TTC549 (cell line): ENCODE data around the gene ADAMTS12.

Experiments used
- FAIRE-seq: peaks from 2 replicates; lab custom pipeline; 2012; peaks lifted over from hg19 to GRCh38; lab: Jason Lieb, UNC

Gene ADAMTS12

DNA sequence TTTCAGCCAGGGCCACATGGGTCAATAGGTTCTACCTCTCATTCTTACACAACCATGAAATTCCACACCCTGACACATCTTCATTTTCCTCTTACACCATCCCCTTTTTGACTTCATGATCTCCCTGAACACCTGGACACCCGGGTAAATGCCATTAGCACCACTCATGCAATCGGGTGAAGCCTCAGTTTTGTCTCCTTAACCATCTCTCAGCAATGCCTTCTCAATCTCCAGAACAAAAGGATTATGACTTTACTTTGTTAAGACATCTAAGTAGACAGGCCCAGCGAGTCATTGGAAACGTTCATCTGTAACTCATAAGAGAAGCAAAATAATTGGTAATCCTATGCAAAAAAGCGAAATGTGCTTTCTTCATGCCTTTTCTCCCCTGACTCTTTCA lies 49.9 kb downstream of the ADAMTS12 start:
- no peak for FAIRE-seq

DNA sequence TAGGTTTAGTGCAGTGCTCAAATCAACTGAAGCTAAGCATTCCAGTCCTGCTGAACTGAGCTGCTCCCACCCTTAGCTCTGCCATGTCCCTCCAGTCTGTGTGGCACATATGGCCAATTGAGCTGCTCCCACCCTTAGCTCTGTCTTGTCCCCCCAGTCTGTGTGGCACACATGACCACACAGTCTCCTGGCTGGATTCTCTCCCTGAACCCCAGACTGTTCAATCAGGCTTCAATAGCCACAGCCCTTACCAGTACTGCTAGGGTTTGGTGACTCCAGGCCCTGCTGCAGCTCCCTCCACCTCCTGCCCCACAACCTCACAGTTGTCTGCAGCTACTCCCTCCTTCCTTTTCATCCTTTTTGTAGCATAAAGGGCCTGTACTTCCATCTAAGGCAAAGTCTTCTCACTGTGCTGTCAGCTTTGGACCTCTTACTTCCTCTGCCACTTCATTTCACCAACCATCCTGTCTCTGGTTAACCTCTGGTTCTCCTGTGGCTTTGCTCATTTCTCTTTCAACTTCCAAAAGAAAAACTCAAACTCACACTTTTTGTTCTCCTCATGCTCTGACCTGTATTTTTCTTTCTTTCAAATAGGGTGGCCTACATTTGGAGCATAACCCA lies 50.8 kb downstream of the ADAMTS12 start:
- no peak for FAIRE-seq

DNA sequence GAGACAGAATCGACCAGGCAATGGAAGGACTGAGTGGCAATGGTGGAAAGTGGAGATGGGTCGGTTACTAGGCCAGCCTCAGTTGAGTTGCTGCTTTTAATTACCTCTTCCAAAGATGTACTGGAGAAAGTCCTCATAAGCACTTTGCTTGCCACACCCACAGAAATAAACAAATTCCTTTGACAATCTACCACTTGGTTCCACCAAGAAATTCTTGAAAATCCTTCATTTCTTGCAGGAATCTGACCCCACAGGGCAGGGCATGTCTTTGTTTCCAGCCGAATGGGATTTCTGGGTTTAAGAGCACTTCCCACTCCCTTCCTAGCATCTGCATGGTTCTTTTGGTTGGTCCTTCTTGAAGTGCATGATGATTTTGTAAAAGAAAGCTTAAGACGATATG lies 54.5 kb downstream of the ADAMTS12 start:
- no peak for FAIRE-seq

DNA sequence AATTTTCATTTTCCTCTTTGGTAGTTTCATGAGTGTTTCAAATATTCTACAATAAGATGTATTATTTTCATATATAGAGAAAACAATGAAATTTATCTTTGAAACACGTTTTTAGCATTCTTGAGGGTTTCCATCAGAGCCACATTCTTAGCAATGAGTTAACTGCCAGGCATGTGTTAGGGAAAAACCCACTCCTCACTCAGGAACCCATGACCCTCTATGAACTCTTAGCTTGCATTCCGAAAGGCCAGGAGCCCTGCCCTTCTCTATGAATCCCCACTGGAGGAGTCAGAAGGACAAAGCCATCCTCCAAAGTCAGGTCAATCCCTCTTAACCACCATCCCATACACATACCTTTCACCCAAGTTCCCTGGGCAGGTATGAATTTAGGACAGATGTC lies 57.5 kb downstream of the ADAMTS12 start:
- no peak for FAIRE-seq

DNA sequence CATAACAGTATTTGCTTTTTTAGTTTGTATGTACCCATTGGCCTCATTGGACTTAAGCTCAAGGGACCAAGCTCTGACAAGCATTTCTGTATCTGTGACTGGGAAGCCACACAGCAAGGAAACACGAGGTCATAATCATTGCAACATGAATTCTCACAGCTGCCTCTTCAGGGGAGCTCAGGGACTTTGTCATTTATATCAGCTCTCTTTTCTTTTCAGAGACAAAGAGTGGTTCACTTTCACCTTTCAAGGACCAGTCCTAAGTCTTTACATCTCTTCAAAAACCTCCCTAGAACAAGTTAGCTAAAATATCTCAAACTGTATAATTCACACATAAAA lies 58.6 kb downstream of the ADAMTS12 start:
- no peak for FAIRE-seq

DNA sequence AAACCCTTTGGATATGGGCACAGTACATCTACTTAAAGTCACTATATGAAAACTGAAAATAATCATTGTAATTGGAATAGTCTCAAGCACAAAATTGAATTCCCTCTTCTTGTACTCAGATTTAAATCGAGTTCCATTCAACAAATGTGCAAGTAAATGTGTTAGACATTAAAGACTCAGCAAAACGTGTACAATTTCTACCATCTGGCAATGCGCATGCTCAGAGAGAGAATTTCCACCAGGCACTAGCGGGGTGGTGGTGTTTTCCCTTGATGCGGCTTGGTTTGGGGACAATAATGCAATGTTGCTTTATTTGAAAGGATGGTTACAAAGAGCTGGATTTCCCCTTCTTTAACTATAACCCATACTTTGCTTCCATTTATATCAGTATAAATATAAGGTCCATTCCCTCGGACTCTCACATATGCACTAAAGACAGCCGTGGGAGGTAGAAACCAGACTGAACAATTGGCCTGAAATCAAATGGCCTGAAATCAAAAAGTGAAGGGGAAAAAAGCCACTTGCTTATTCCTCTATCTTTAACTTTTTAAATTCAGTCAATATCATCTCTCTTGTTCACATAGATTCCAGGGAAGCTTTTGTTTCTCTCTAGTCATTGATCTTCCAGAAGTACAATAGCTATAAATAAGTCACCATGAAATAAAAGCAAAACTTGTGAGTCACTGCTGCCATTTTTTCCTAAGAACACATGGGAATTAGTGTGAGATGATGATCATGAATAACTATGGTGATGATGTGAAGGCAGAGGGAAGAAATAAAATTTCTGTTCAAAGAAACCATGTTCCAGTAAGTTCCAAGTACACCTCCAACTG lies 59.2 kb downstream of the ADAMTS12 start:
- no peak for FAIRE-seq

DNA sequence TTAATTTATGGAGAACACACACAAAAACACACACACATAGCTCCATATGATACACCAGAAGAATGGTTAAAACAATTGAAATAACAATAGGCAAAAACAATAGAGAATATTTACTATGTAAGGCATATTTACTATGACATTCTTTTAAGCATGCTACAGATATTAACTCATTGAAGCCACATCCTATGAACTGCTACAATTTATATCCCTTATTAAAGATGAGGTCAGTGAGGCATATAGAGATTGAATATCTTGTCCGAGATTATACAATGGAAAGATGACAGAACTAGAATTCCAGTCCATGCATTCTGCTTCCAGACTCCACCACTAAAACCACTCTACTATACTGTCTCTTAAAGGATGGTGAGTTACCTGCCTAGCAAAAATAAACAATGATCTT lies 60.7 kb downstream of the ADAMTS12 start:
- no peak for FAIRE-seq

DNA sequence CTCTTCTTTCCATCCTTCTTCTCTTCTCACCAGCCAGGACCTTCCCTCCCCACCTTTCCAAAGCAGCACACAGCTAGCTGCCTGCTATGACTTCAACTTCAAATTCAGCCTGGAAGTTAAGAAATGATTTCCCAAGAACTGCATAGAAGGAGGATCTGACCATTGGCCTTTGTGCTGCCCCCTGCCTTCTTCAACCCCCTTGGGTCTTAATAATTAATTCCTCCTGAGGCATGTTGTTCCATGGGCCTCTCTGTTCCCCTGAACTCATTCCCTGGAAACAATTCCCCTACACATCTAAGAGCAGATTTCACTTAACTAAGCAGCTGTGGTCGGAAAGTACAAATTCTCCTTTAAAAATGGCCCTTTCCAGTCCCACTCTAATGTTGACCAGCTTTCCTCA lies 62.4 kb downstream of the ADAMTS12 start:
- FAIRE-seq: no peak

DNA sequence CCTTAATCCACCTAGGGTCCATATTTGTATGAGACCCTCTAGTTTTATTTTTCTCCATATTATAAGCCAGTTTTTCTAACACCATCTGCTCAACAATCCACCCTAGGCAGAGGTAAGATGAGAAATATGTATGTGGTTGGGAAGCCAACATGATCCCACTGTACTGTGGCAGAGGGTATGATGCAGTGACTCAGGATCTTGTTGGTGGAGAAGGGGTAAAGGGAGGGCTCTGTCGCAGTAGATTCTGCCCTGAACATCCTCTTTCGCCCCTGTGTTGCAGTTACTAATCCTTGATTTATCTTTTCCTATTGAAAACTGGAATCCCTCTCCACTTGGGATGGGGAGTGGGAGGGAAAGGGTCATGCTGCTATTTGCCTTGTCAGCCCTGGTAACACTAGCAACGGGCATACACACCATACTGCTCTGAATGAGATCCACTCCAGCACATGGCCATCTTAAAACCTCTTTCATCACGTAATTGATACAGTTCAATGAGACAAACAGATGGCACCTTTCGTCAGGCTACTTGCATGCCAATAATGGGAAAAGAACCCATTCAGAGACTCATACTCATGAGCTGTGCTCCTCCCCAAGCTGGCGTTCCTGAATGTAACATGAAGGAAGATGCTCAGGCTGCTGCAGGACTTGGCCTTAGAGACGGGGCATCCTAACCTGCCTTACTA lies 63.0 kb downstream of the ADAMTS12 start:
- no peak for FAIRE-seq

DNA sequence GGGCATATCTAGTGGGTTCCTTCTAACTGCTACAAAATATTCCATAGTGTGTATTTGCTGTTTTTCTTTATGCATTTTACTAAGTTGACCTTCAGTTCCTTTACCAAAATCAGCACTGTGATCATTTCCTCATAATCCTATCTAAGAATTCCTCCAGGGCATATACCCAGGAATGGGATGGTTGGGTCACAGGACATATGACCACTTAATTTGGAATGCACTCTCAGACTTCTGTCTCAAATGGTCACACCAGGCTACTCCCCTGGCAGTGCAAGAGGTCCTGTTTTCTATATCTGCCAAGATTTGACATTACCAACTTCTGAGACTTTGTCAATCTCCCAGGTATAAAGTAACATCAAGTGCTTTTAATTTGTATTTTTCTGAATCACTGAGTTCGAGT lies 63.9 kb downstream of the ADAMTS12 start:
- no peak for FAIRE-seq

DNA sequence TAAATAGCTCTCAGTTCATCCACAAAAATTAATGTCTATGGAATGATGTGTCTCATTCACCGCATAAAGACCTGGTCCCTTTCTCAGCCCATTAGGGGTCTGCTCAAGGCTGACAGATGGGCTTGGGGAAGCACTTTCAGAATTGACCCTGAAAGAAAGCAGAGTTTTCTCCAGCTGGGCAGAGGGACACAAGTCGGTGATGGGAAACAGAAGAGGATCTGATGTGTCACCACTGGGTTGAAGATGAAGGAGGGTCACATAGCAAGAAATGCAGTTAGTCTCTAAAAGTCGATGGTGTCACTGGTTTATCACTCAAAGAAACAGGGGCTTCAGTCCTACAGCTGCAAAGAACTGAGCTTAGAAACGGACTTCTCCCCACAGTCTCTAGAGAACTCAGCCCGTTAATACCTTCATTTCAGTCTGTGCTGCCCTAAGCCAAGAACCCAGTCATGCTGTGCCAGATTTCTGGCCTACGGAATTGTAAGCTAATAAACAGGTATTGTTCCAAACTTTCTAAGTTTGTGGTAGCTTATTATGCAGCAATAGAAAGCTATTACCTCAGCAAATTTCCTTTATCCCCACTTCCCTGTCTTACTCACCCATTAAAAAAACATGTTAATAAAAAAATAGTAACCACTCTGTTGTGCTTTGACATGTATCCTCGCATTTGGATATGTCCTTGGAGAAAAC lies 64.6 kb downstream of the ADAMTS12 start:
- no peak for FAIRE-seq

DNA sequence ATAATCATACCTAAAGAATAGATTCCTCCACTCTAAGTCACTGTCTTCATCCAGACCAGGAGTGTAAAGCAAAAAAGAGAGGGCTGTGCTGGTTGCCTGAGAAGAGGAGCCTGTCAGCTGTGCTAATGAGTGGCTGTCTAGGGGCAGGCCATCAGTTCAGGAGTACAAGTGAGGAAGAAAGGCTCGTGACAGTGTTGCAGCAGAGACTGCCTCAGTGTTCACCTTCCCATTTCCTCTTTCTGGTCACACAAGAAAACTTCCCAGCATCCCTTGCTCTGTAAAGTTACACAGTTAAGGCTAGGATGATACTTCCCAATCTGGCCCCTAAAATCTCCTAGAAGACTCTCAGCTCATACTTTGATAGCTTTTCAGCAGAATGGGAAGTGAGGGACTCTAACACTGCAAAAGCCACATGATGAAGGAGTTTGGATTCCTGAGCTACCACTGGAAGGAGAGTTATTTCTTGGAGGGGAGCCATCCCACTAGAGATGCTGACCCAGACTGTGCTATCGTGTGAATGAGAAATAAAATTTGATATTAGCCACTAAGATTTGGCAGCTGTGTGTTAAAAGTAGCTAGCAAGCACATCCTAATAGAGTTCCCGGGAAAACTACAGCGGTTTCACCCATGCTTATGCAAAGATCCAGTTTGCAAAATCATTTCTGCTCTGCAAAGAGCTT lies 67.1 kb downstream of the ADAMTS12 start:
- no peak for FAIRE-seq

DNA sequence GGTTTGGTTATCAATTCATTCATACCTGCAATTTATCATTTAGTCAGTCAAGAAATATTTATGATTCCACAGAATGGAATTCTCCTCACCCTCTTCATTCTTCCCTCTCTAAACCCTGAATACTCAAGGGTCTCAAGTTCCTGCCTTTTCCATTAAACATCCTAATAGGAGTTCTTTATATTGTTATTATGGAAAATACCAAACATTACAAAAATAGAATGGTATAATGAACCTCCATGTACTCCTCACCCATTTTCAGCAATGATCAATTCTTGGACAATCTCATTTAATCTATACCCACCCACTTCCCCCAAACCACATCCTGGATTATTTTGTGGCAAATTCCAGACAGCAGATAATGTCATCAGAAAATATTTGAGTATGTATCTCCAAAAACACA lies 74.5 kb downstream of the ADAMTS12 start:
- FAIRE-seq: no peak

DNA sequence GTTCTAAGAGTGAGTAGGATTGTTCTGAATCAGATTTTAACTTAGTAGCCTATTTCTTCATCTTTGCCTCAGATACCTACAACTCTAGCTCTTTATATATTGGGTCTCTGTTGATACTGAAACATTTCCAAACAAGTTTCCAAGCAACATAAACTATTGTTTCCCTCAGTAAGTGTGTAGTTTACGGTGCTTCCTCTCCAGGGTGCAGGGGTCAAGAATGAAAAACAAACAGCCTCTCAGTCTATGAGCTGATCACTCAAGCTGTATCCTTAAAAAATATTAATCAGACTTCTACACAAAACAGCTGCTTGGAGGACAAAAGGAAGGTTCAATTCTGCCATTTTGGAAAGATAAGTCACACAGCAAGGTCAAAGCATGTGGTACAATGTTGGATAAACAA lies 75.0 kb downstream of the ADAMTS12 start:
- FAIRE-seq: no peak

DNA sequence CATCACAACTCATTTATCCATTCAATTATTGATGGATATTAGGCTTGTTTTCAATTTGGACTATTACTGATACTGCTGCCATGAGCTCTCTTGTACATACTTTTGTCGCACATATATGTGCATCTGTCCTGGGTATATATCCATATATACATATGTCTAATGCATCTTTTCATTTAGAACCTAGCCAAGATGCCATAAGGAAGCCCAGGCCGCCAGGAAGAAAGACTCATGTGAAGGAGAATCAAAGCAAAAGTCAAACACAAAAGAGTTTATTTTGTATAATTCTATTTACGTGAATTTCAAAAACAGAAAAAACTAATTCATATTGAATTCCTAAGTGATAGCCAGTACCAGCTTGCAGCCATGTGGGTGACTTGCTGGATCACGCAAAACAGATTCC lies 79.0 kb downstream of the ADAMTS12 start:
- FAIRE-seq: no peak

DNA sequence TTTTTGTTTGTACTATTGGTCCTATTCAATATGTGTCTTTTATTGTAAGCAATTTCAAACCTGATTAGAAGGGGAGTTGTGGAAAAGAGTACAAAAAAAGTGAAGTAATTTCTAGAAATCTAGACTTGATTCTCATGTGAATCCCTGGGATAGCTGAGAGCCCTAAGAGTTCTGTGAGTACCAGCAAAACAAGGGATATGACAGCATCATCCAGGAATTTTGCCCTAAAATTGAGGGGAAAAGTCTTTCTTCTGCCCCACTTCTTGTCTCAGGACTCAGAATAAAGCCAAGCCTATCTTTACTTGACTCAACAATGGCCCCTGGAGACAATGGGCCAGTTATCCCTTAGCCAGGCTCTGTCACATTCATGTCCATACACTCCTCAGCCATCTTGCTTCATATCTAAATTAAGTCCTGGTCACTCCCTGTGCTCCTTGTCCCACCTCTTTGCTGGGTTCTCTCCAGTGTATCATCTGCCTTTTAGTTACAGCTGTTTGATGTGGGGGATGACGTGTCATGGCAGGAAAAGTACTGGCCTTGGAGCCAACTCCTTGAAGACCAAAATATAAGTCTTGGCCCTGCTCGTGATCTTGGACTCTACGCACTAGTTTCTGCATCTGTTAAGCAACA lies 81.2 kb downstream of the ADAMTS12 start:
- FAIRE-seq: no peak

DNA sequence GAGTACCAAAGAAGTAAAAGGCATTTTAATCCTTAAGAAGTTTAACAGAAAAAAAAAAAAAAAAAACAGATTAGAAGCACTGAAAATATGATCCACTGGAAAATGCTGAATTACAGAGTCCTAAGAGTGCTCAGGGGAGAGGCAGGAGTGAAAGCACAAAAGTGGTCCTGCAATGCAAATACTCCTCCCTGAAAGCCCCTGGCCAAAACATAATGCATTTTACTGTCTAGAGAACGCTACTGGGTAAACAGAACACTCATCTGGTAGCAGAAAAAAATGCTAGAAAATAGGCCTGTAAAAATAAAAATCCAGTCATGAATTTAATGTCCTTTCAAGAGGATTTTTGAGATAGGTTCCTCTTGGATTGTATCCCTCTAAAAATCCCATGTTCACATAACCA lies 81.9 kb downstream of the ADAMTS12 start:
- no peak for FAIRE-seq

DNA sequence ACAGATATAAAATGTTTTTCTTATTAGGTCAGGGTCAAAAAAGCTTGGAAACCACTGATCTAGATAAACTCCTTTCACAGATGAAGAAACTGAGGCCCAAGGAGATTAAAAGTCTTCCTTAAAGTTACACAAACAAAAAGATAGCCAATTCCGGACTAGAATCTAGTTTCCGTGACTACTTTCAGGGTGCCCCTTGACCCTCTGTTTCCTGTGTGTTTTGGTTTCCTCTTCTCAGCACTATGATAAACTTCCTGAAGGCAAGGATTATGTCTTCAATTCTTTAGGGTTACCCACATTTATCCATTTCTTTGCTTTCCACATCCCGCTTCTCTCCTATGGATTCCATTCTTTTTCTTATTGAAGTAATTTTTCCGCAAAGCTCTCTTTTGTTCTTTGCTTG lies 83.1 kb downstream of the ADAMTS12 start:
- no peak for FAIRE-seq

DNA sequence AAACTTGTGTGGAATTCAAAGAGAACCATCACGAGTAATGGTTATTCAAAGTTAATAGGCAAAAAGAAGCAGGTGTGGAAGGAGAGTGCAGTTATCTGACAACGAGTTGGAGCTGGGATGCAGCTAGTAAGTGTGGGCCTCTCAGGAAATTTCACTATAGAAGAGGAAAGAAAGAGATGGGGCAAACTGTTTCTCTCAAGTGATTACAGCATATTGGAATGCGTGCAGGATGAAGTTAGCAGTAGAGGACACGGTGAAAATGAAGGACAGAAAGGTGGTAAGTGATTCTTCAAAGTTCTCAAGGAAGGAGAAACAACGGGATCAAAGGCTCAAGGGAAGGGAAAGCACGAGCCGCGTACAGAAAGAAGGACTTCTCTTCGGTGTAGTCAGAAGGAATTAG lies 84.0 kb downstream of the ADAMTS12 start:
- FAIRE-seq: no peak

DNA sequence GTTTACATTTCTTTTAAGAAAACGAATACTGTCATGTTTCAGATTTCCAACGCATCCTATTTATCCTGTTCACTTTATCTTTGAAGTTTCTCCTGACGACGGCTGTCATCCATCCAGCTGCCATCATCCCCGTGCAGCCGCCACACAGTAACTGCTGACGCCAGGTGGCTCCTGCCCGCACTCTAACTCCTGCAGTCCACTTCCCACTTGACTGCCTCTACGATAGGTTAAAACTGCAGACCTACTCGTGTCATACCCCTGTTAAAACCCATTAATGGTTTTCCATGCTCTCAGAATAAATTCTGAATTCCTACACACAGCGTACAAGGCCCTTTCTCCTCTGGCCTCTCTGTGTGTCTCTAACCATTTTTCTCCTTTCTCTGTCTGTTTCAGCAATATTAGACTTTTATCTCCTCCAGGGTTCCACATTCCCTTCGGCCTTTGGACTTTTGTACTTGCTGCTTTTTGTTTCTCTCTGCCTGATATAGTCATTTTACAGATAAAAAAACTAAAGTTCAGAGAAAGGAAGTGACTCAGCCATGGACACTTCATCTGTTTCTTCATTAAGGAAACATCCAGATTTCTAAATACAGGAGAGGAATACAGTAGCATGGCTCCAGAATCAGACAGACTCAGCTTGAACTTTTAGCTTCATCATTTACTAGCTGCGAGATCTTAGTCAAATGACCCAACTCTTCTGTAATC lies 84.9 kb downstream of the ADAMTS12 start:
- FAIRE-seq: no peak

DNA sequence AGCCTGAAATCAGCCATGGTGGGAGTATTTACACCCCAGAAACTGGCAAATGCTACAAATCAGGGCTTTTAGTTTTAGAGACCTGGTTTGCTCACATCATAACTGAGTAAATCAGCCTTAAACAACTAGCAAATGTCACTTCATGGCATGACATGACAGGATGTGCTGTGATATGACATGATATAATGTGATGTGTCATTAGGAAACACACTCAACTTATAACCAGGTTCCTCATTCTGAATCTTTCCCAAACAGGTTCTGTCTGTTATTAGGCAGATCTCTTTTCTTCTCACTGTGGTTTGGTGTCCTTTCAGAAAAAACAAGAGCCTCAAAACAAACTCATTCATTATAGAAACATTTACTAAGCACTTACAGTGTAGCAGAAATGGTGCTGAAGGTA lies 90.5 kb downstream of the ADAMTS12 start:
- no peak for FAIRE-seq
